H1 (cell line): ENCODE results near the gene ZYG11B. TPM values are rescaled to one million over a fixed set of nuclear protein-coding genes. Genes with fewer than 3 reads are reported as not detected.
"Not testable (repeated sequence)": the region's sequence is repeated elsewhere in the genome, so short reads cannot be mapped to it uniquely, and the experiment has no call there.

Experiments used
- CTCF ChIA-PET: fragments of 300-600 bp; sonication (Branson Sonifier 250); formaldehyde crosslinking; loops from one replicate; lab custom pipeline; 2021; ENCODE audit not compliant: partially characterized antibody; lab: Charles Lee
- POLR2A ChIA-PET: fragments of 300-600 bp; sonication (Branson Sonifier 250); formaldehyde crosslinking; loops from one replicate; lab custom pipeline; 2021; ENCODE audit warnings: inconsistent platforms; ENCODE audit not compliant: partially characterized antibody; lab: Charles Lee
- DNase-seq, 2 experiments: peaks; one replicate each; pipeline versions ENCODE4 v3.0.0 to v3.0.0-alpha.2; 2010 to 2022; ENCODE audit warnings: low spot score in 2 of 2, low read depth in 1 of 2, mixed read lengths in 1 of 2
- FAIRE-seq: peaks from 2 replicates; lab custom pipeline; 2011; peaks lifted over from hg19 to GRCh38; lab: Jason Lieb, UNC
- H2AFZ ChIP-seq: 2 replicates; pipeline ENCODE4 v1.8.1; 2012; ENCODE audit warnings: low read length, inconsistent platforms
- H2AK5ac ChIP-seq: 2 replicates; pipeline ENCODE4 v1.6.1; 2013; ENCODE audit warnings: low read depth, low read length
- H2BK120ac ChIP-seq: replicated peaks from 2 replicates; pipeline ENCODE3; 2013; ENCODE audit warnings: low read depth, low read length, inconsistent platforms
- H2BK12ac ChIP-seq: 2 replicates; pipeline ENCODE4 v1.6.1; 2013; ENCODE audit warnings: low read depth, low read length
- H2BK15ac ChIP-seq: 2 replicates; pipeline ENCODE4 v1.6.1; 2013; ENCODE audit warnings: low read length
- H2BK20ac ChIP-seq: 2 replicates; pipeline ENCODE4 v1.6.1; 2013; ENCODE audit warnings: low read length
- H2BK5ac ChIP-seq: 2 replicates; pipeline ENCODE4 v1.6.1; 2013; ENCODE audit warnings: low read depth, low read length
- H3K14ac ChIP-seq: 2 replicates; pipeline ENCODE4 v1.6.1; 2013; ENCODE audit warnings: inconsistent platforms; ENCODE audit not compliant: insufficient read length
- H3K18ac ChIP-seq: 2 replicates; pipeline ENCODE4 v1.6.1; 2013; ENCODE audit warnings: low read length; ENCODE audit errors: extremely low read depth
- H3K23ac ChIP-seq: 2 replicates; pipeline ENCODE4 v1.6.1; 2013; ENCODE audit warnings: inconsistent platforms; ENCODE audit not compliant: insufficient read length
- H3K23me2 ChIP-seq: 2 replicates; pipeline ENCODE4 v1.6.1; 2013; ENCODE audit warnings: low read depth, low read length
- H3K27ac ChIP-seq: 2 replicates; pipeline ENCODE4 v1.6.1; 2011; ENCODE audit warnings: low read depth, low read length, inconsistent platforms
- H3K27me3 ChIP-seq, 4 experiments: replicated peaks in 1 of 4; 1 replicate in 1 of 4; 2 replicates in 3 of 4; pipeline versions ENCODE4 v1.6.1 to v1.8.1; 2011 to 2013; ENCODE audit warnings: low read length in 3 of 4, mild to moderate bottlenecking in 3 of 4, inconsistent platforms in 2 of 4, mixed read lengths in 2 of 4, moderate library complexity in 1 of 4; ENCODE audit not compliant: control insufficient read depth in 3 of 4, insufficient read depth in 3 of 4; ENCODE audit errors: extremely low read depth in 1 of 4
- H3K36me3 ChIP-seq, 4 experiments: 2 replicates each; pipeline versions ENCODE4 v1.6.1 to v1.8.1; 2011 to 2013; ENCODE audit warnings: mild to moderate bottlenecking in 4 of 4, low read length in 3 of 4, moderate library complexity in 2 of 4, control low read depth in 1 of 4, inconsistent platforms in 1 of 4; ENCODE audit not compliant: insufficient read depth in 4 of 4, control insufficient read depth in 2 of 4
- H3K4ac ChIP-seq: replicated peaks from 2 replicates; pipeline ENCODE3; 2013; ENCODE audit warnings: low read length, low read depth, mixed read lengths, inconsistent platforms; ENCODE audit not compliant: insufficient read length
- H3K4me1 ChIP-seq, 4 experiments: replicated peaks in 1 of 4; 1 replicate in 1 of 4; 2 replicates in 3 of 4; pipeline versions ENCODE4 v1.6.1 to v1.8.1; 2011 to 2013; ENCODE audit warnings: low read length in 3 of 4, inconsistent platforms in 2 of 4, mixed read lengths in 1 of 4; ENCODE audit not compliant: insufficient read depth in 4 of 4, control insufficient read depth in 3 of 4
- H3K4me2 ChIP-seq, 2 experiments: 2 replicates each; pipeline versions ENCODE4 v1.6.1 to v1.8.1; 2011 to 2013; ENCODE audit warnings: low read depth in 2 of 2, low read length in 2 of 2, control low read depth in 1 of 2, inconsistent platforms in 1 of 2, mild to moderate bottlenecking in 1 of 2; ENCODE audit not compliant: insufficient read depth in 1 of 2
- H3K4me3 ChIP-seq, 4 experiments: fragments of 200-600, 300-600 bp in 1 of 4; sonication (generic), shearing (Covaris generic), sonication (Bioruptor Twin) in 1 of 4; 2 replicates each; pipeline versions ENCODE4 v1.5.1 to v1.8.1; 2011 to 2016; ENCODE audit warnings: low read length in 4 of 4, low read depth in 3 of 4, control low read depth in 2 of 4, inconsistent platforms in 2 of 4, mild to moderate bottlenecking in 2 of 4, mixed read lengths in 1 of 4, moderate library complexity in 1 of 4; ENCODE audit not compliant: insufficient read depth in 2 of 4; ENCODE audit errors: extremely low read depth in 1 of 4
- H3K56ac ChIP-seq: replicated peaks from 2 replicates; pipeline ENCODE3; 2013; ENCODE audit warnings: low read depth, mild to moderate bottlenecking, mixed read lengths, low read length, inconsistent platforms; ENCODE audit not compliant: insufficient read length
- H3K79me1 ChIP-seq: 2 replicates; pipeline ENCODE4 v1.6.1; 2013; ENCODE audit warnings: low read depth, low read length, control low read depth
- H3K79me2 ChIP-seq, 2 experiments: 2 replicates each; pipeline versions ENCODE4 v1.6.1 to v1.8.1; 2012 to 2013; ENCODE audit warnings: low read length in 2 of 2, mild to moderate bottlenecking in 2 of 2, inconsistent platforms in 1 of 2; ENCODE audit not compliant: insufficient read depth in 2 of 2, control insufficient read depth in 1 of 2
- H3K9ac ChIP-seq, 4 experiments: replicated peaks in 1 of 4; 1 replicate in 1 of 4; 2 replicates in 3 of 4; pipeline versions ENCODE4 v1.6.1 to v1.8.1; 2011 to 2013; ENCODE audit warnings: low read depth in 3 of 4, low read length in 3 of 4, control low read depth in 2 of 4, mild to moderate bottlenecking in 2 of 4, moderate library complexity in 2 of 4, inconsistent platforms in 1 of 4; ENCODE audit errors: extremely low read depth in 1 of 4
- H3K9me3 ChIP-seq, 2 experiments: 2 replicates each; pipeline versions ENCODE4 v1.6.1 to v1.8.1; 2012 to 2013; ENCODE audit warnings: mild to moderate bottlenecking in 2 of 2, moderate library complexity in 2 of 2, control low read depth in 1 of 2, inconsistent platforms in 1 of 2, low read depth in 1 of 2, low read length in 1 of 2, mixed read lengths in 1 of 2; ENCODE audit not compliant: insufficient read depth in 2 of 2
- H4K20me1 ChIP-seq, 2 experiments: replicated peaks in 1 of 2; 2 replicates each; pipeline versions ENCODE3 to v1.8.1; 2011 to 2013; ENCODE audit warnings: inconsistent platforms in 2 of 2, low read length in 2 of 2, mild to moderate bottlenecking in 1 of 2; ENCODE audit not compliant: insufficient read depth in 2 of 2, control insufficient read depth in 1 of 2
- H4K5ac ChIP-seq: 2 replicates; pipeline ENCODE4 v1.6.1; 2013; ENCODE audit warnings: low read length, low read depth, mixed read lengths, inconsistent platforms; ENCODE audit not compliant: insufficient read length
- H4K8ac ChIP-seq: 2 replicates; pipeline ENCODE4 v1.8.0; 2013; ENCODE audit warnings: mild to moderate bottlenecking, moderate library complexity, low read length, inconsistent platforms; ENCODE audit not compliant: insufficient read depth; ENCODE audit errors: extremely low read depth
- H4K91ac ChIP-seq: replicated peaks from 2 replicates; pipeline ENCODE3; 2013; ENCODE audit warnings: low read length, mixed read lengths, inconsistent platforms; ENCODE audit not compliant: insufficient read length
- MAFK ChIP-seq: IDR thresholded peaks from 2 replicates; pipeline ENCODE4 v1.6.1; 2012; ENCODE audit warnings: low read depth, mild to moderate bottlenecking, improper control_type of control experiment, low read length
- WGBS, 2 experiments: shearing (Covaris generic) in 1 of 2; methylation state at CpG; one replicate each; pipeline versions ENCODE4 v1.1.6 to v1.1.7; 2013 to 2015; ENCODE audit warnings: low lambda C conversion rate in 2 of 2, mixed read lengths in 2 of 2, inconsistent platforms in 1 of 2, low coverage in 1 of 2, missing lambda C conversion rate in 1 of 2; ENCODE audit not compliant: insufficient replicate concordance in 2 of 2, insufficient coverage in 1 of 2, insufficient read length in 1 of 2; ENCODE audit errors: extremely low coverage in 1 of 2, missing lambda C conversion rate in 1 of 2; 5-methylcytosine and 5-hydroxymethylcytosine counted together
- polyA plus RNA-seq, 7 experiments: library from polyadenylated mRNA; depleted of rRNA in 3 of 7; stranded (reverse) in 5 of 7; unstranded in 2 of 7; fragments of >200 nt in 5 of 7; fragments of 200-250 nt in 2 of 7; gene quantifications; 1 replicate in 5 of 7; 2 replicates in 1 of 7; 4 replicates in 1 of 7; pipeline versions ENCODE4 v1.2.1 to v1.2.3, GENCODE V29; 2011 to 2013; ENCODE audit warnings: missing spikeins in 2 of 7, mixed read lengths in 2 of 7
- total RNA-seq: library from RNA; stranded (reverse); fragmentation: NEBNext Ultra II Directional; extraction: Animal tissue kit (Norgen Biotek cat#: 25700); gene quantifications from 2 replicates; pipeline ENCODE4 v1.2.1, GENCODE V29; 2021

The ZYG11B gene
- total and polyA plus RNA-seq, 2 of the 8 experiments (the other 6 are each of a cell fraction or from before 2014, with no cell fraction given) = 4.4 to 20.9 TPM

GRCh38 chr1:52801011-52801410 is 74.8 kb downstream of the ZYG11B start:
- Histone ChIP-seq H3K27ac (no peak overlapping the region), H3K36me3 (peaks cover 0 to 10% (median 0%) of the 10 kb centered on the region in 4 experiments; a peak in 2 of 8 replicates), H2AK5ac (no peak overlapping the region), H2BK12ac (no peak overlapping the region), H3K4ac (no peak overlapping the region), H3K4me3 (no peak overlapping the region), H3K79me2 (no peaks in the 10 kb centered on the region), H3K27me3 (no peaks in the 10 kb centered on the region), H3K14ac (no peak overlapping the region), H2AFZ (no peak overlapping the region), H3K18ac (no peak overlapping the region), H4K5ac (no peak overlapping the region), H3K4me2 (no peak overlapping the region), H3K23ac (no peak overlapping the region), H4K8ac (no peak overlapping the region), H3K79me1 (no peaks in the 10 kb centered on the region), H4K20me1 (no peaks in the 10 kb centered on the region), H3K23me2 (no peaks in the 10 kb centered on the region), H3K9ac (no peak overlapping the region), H3K56ac (no peak overlapping the region), H3K4me1 (no peaks in the 10 kb centered on the region), H2BK120ac (no peak overlapping the region), H4K91ac (no peak overlapping the region), H2BK5ac (no peak overlapping the region), H3K9me3 (no peaks in the 10 kb centered on the region), H2BK20ac (no peak overlapping the region), H2BK15ac (no peak overlapping the region)
- POLR2A ChIA-PET = no interaction called here
- FAIRE-seq (no peak), DNase-seq (no peak)
- CTCF ChIA-PET = interaction anchor here (0.6 to 1.9 kb wide), 3 partner anchors 10 to 180 kb away, joined by 3 to 4 read pairs (median 4); no protein-coding TSS in a partner anchor
- no peak for TF ChIP-seq MAFK

GRCh38 chr1:52804083-52804482 is 77.8 kb downstream of the ZYG11B start:
- H2BK5ac ChIP-seq, H2AFZ ChIP-seq, H2AK5ac ChIP-seq, H4K91ac ChIP-seq, H2BK12ac ChIP-seq, H2BK15ac ChIP-seq, H3K14ac ChIP-seq, H3K9ac ChIP-seq, H3K79me2 ChIP-seq, POLR2A ChIA-PET, DNase-seq, H4K5ac ChIP-seq, H4K8ac ChIP-seq, H3K27ac ChIP-seq, H3K18ac ChIP-seq, H3K36me3 ChIP-seq, H3K27me3 ChIP-seq, H3K4me1 ChIP-seq, H3K79me1 ChIP-seq, H3K4me3 ChIP-seq, H3K23ac ChIP-seq, FAIRE-seq, H3K23me2 ChIP-seq, H3K9me3 ChIP-seq, H3K4ac ChIP-seq, H3K56ac ChIP-seq, H3K4me2 ChIP-seq, H4K20me1 ChIP-seq, H2BK120ac ChIP-seq, H2BK20ac ChIP-seq: not testable (repeated sequence)
- CTCF ChIA-PET = interaction anchor here (0.9 kb wide), 1 partner anchor 100 kb away, joined by 4 read pairs; no protein-coding TSS in a partner anchor
- WGBS, 2 experiments = 96% methylated on average over 3 of the region's 3 CpGs; no CpG with 5 or more reads in 1 of the 2 experiments
